NT2/D1 (cell line): Measurements from ENCODE around the gene ARAP2.

Experiments
- DNase-seq: peaks from one replicate; pipeline ENCODE4 v3.0.0-alpha.2; 2011; ENCODE audit warnings: low read depth, low spot score
- H3K27me3 ChIP-seq: 2 replicates; pipeline ENCODE4 v1.6.0; 2011; ENCODE audit warnings: mild to moderate bottlenecking; ENCODE audit not compliant: insufficient read length, insufficient read depth
- H3K36me3 ChIP-seq: 2 replicates; pipeline ENCODE4 v1.6.1; 2011; ENCODE audit warnings: mild to moderate bottlenecking, low read length, mixed read lengths; ENCODE audit not compliant: insufficient read depth, insufficient read length
- H3K4me1 ChIP-seq: 2 replicates; pipeline ENCODE4 v1.5.1; 2011; ENCODE audit not compliant: insufficient read depth, insufficient read length
- H3K4me3 ChIP-seq: 2 replicates; pipeline ENCODE4 v1.5.1; 2011; ENCODE audit warnings: low read depth; ENCODE audit not compliant: insufficient read length
- H3K9ac ChIP-seq: 2 replicates; pipeline ENCODE4 v1.6.0; 2011; ENCODE audit warnings: low read depth; ENCODE audit not compliant: insufficient read length
- H3K9me3 ChIP-seq: 2 replicates; pipeline ENCODE4 v1.5.1; 2011; ENCODE audit warnings: mild to moderate bottlenecking, low read length; ENCODE audit not compliant: insufficient read depth
- SUZ12 ChIP-seq: IDR thresholded peaks from 2 replicates; pipeline ENCODE4 v1.6.1; 2011; ENCODE audit not compliant: insufficient read length, insufficient read depth; ENCODE audit errors: extremely low read depth
- YY1 ChIP-seq: IDR thresholded peaks from 2 replicates; pipeline ENCODE4 v1.6.1; 2011; ENCODE audit not compliant: insufficient read length, insufficient read depth
- ZNF274 ChIP-seq: IDR thresholded peaks from 2 replicates; pipeline ENCODE4 v1.6.1; 2011; ENCODE audit warnings: mild to moderate bottlenecking, low read depth, low read length

Gene ARAP2

DNA sequence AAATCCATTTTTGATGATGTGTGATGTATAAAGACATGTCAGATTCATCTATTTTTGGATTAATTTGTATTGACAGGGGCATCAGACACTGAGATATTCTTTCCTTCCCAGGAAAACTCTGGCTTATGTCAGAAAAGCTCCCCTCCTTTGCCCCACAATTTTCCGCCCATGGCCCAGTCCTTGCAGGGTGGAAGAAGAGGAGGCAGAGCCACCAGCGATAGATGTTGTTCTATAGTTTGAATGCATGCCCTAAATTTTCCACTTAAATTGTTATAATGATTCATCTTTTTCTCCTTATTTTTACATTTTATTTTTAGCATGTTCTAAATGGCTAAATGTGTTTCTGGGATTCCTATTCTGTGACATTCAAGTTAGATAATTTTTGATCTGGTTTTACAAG, 149.3 kb downstream of the ARAP2 start:
- H3K9ac ChIP-seq = no peak overlapping the region
- DNase-seq = no peak
- H3K36me3 ChIP-seq = no peaks in the 10 kb centered on the region
- TF ChIP-seq ZNF274 (no peak), YY1 (no peak), SUZ12 (no peak)
- no peaks in the 10 kb centered on the region for H3K4me1 ChIP-seq
- no peak overlapping the region for H3K4me3 ChIP-seq
- no peaks in the 10 kb centered on the region for H3K9me3 ChIP-seq
- H3K27me3 ChIP-seq = no peaks in the 10 kb centered on the region

DNA sequence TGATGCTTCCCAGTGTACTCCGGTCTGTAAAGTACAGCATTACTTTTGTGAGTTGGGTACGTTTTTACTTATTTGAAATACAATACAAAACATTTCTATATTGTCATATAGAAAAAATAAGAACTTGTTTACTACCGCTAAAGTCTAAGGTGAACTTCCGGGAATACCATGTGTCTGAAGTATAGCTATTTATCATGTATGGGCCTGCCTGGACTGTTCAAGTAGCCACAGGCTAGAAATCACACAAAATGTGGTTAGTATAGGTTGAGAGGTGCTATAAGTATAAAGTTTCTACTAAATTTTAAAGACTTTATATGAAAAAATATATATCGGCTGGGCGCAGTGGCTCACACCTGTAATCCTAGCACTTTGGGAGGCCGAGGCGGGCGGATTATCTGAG, 152.3 kb downstream of the ARAP2 start:
- no peak for DNase-seq
- Histone ChIP-seq H3K9me3 (no peaks in the 10 kb centered on the region), H3K36me3 (no peaks in the 10 kb centered on the region), H3K9ac (no peak overlapping the region), H3K27me3 (no peaks in the 10 kb centered on the region), H3K4me1 (no peaks in the 10 kb centered on the region), H3K4me3 (no peak overlapping the region)
- no peak for TF ChIP-seq SUZ12
- TF ChIP-seq YY1 = no peak
- TF ChIP-seq ZNF274 = no peak

DNA sequence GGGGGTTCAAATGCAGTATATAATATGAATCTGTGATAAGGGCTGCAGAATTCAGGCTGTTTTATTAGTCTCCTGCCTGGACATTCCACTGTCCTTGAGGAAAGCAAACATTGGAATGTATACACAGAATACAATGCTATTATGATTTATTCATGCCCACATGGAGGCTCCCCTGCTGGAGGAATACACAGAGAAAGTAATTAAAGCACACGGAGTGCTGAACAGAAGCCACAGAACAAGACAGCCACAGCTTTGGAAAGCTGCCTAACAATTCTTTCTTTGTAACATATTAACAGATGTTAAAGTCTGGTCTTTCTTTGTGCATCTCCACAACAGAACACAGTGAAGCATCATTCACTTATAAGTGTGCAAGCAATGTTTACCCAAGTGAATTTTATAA, 155.8 kb downstream of the ARAP2 start:
- Histone ChIP-seq H3K4me3 (no peak overlapping the region), H3K9me3 (no peaks in the 10 kb centered on the region), H3K36me3 (no peaks in the 10 kb centered on the region), H3K9ac (no peak overlapping the region), H3K27me3 (no peaks in the 10 kb centered on the region), H3K4me1 (no peaks in the 10 kb centered on the region)
- TF ChIP-seq YY1 = no peak
- TF ChIP-seq SUZ12 = no peak
- TF ChIP-seq ZNF274 = no peak
- no peak for DNase-seq

GRCh38 chr4:36086261-36086786, 158.0 kb downstream of the ARAP2 start:
- Histone ChIP-seq H3K4me3 (no peak overlapping the region), H3K4me1 (no peaks in the 10 kb centered on the region), H3K9ac (no peak overlapping the region), H3K27me3 (no peaks in the 10 kb centered on the region), H3K9me3 (no peaks in the 10 kb centered on the region), H3K36me3 (no peaks in the 10 kb centered on the region)
- TF ChIP-seq YY1 (no peak), SUZ12 (no peak), ZNF274 (no peak)
- DNase-seq = no peak

DNA sequence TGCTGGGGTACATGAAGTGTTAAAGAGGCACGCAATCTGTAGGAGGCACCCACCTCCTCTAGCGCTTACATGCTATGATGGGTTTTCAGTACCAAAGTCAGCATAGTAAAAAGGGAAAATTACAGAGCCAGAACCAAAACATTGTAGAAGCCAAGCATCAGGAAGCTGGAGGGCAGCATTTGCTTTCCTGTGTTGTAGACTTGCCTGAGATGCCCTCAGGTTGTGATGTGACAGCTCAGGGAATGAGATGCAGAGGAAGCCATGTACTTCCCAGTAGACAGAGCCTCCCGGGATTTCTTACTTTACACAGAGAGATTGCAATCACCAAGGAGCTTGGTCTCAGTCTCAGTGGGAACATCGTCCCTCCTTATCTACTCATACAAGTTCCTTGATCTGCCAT, 161.5 kb downstream of the ARAP2 start:
- TF ChIP-seq ZNF274 (no peak), YY1 (no peak), SUZ12 (no peak)
- H3K4me3 ChIP-seq = no peak overlapping the region
- no peaks in the 10 kb centered on the region for H3K4me1 ChIP-seq
- no peaks in the 10 kb centered on the region for H3K36me3 ChIP-seq
- no peak overlapping the region for H3K9ac ChIP-seq
- DNase-seq = no peak
- no peaks in the 10 kb centered on the region for H3K27me3 ChIP-seq
- no peaks in the 10 kb centered on the region for H3K9me3 ChIP-seq

- Histone ChIP-seq H3K9me3 (no peaks in the 10 kb centered on the region), H3K4me3 (no peak overlapping the region), H3K27me3 (no peaks in the 10 kb centered on the region), H3K4me1 (no peaks in the 10 kb centered on the region), H3K36me3 (no peaks in the 10 kb centered on the region), H3K9ac (no peak overlapping the region)
- DNase-seq = no peak
- TF ChIP-seq YY1 (no peak), SUZ12 (no peak), ZNF274 (no peak)
These were observed 163.1 kb downstream of the ARAP2 start for GRCh38 chr4:36081185-36081584.

DNA sequence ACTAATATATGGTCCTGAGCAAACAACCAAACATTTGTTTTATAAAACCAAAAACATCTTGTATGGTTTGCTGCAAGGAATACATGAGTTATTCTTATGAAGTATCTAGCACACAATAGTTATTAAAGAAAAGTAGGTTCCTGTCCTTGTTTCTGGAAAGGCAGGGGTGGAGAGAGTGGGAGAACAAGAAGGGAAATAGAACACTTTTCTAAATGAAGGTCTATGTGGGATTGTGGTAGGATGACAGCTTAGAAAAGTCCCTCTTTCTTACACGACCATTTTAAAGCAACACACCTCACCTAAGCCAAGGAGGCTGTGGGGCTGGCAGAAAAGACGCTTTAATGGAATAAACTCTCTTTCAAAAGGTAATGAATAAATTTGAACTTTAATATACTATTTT, 164.6 kb downstream of the ARAP2 start:
- TF ChIP-seq YY1 (no peak), ZNF274 (no peak), SUZ12 (no peak)
- Histone ChIP-seq H3K4me1 (no peaks in the 10 kb centered on the region), H3K9me3 (no peaks in the 10 kb centered on the region), H3K36me3 (no peaks in the 10 kb centered on the region), H3K4me3 (no peak overlapping the region), H3K9ac (no peak overlapping the region), H3K27me3 (no peaks in the 10 kb centered on the region)
- DNase-seq = no peak
